Dedifferentiated amniotic fluid mesenchymal stem cell (primary cell): ENCODE data around the gene GP1BB.

Experiments used
- DNase-seq: peaks from one replicate; pipeline ENCODE4 v3.0.0-alpha.2; 2016; ENCODE audit errors: extremely low spot score

Gene GP1BB

DNA sequence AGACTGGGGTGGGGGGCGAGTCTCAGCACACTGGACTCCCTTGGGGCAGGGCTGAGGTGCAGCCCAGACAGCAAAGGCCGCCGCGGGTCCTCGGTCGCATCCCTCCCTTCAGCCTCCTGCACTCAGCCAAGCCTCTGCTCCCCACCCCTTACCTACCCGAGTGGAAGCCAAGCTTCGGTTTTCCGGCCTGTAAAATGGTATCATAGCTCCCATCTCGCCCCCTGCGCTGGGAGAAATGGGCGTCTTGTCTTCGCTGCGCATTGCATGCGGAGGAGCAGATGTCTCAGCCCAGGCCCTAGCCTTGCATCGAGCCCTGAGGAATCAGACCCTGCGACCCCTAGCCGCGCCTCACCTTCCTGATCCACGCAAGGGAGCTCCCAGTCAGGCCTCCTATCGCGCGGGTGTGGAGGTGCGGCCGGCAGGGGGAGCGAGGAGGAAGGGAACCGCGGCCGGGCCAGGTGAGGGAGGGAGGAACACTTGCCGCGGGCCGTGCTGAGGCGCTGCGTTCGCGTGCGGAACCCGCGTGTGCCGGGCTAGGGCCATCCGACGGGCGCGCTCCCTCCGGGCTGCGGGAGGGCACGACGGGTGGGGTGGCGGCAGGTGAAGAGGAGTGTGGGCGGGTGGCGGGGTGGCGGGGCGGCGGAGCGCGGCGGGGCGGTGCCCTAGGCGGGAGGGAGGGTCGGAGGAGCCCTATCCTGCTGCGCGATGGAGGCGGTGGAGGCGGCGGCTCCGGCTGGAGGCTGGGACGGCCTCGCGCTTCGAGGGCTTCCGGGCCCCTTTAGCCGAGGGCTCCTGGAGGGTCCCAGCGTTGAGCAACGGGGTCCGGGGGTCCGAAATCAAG is 33.2 kb downstream of the GP1BB start:
- DNase-seq = no peak

DNA sequence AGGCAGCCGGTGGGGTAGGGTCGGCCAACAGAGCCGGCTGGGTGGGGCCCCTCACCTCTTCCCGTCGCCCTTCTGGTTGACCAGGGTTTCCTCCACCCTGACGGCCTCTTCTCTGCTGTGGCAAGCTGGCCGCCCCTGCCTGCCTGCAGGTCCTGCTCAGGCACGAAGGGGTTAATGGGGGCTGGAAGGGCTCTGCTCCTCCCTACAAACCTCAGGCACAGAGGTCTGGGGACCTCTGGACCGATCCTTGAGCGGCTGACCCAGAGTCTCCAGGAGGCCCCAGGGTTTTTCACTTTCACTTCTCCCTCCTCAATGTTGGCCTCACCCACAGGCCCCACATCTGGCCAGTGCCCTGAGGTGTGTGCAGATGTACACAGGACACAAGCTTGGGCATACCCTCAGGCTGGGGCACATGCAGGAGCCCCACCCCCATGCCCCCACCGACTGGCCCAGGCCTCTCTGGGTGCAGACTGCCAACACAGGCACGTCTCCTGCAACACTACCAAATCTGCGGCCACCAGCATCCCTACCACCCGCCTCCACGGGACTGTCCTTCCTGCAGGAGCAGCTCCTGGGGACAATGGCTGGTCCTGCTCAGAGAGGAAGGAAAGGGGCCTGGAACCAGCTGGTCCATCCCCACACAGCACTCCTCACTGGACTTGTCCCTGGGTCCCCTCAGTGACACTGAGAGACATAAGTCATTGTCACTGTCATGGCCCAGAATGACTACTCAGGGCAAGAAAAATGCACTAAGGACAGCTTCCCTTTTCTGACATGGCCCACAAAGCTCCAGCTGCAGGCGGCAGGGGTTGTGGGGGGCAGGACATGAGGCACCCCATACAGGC is 34.0 kb downstream of the GP1BB start:
- DNase-seq = no peak

DNA sequence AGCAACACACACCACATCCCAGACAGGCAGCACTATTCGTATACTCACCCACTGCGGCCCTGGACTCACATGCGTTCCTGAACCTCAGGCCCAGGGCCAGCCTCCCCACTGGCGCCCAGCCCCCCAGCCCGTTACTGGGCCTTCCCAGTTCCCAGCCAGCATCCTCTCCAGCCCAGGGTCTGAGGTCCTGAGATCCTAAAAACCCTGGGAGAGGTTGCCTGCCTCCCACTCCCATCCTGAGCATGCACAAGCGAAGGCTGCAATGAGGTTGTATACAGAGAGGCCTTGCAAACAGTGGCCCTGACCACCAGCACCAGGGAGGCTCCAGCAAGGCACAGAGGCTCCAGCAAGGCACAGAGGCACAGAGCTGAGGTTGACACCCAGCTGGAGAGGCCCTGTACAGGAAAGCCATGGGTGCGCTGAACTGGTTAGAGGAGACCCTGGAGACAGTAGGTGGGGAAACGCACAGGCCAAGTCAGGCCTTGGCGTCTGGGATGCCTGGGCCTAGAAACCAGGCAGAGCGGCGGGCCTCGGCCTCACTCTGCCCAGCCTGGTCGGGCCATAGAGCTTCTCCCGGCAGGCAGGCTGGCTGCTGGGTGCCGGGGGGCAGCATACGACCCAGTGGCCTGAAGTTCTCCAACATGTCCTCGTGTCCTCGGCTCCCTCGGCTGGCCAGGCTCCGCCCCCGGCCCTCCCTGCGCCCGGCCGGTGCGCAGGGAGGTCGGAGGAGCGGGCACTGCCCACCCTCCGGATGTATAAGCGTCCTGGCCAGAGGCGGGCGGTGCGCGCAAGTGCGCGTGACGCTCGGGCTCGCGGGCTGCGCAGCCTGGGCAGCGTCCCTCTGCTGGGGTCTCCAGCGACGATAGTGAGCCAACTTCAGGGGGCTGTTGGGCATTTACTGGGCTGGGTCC is 34.9 kb downstream of the GP1BB start:
- no peak for DNase-seq

DNA sequence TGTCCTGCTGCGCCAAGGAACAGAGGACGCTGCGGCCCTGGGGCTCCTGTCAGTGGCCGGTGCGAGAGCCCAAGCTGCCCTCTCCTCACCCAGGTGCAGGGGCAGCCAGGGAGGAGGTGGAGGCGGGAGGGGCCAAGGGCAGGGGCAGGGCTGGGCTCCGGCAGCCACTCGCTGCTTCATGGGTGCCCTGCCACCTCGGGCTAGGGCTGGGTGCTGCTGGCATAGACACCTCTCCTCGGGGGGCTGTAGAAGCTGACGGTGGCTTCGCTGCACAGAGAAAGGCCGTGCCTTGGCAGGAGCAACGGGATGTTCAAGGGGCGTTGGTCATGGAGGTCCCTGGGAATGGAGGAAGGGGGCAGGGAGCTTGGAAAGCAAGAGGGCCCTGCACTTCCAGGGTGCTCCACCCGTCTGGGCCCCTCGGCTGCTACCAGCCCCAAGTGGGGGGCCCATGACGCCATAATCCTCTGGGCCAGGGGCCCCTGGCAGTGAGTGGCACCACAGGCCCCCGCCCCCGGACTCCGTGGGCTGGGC is 35.6 kb downstream of the GP1BB start:
- DNase-seq = no peak

DNA sequence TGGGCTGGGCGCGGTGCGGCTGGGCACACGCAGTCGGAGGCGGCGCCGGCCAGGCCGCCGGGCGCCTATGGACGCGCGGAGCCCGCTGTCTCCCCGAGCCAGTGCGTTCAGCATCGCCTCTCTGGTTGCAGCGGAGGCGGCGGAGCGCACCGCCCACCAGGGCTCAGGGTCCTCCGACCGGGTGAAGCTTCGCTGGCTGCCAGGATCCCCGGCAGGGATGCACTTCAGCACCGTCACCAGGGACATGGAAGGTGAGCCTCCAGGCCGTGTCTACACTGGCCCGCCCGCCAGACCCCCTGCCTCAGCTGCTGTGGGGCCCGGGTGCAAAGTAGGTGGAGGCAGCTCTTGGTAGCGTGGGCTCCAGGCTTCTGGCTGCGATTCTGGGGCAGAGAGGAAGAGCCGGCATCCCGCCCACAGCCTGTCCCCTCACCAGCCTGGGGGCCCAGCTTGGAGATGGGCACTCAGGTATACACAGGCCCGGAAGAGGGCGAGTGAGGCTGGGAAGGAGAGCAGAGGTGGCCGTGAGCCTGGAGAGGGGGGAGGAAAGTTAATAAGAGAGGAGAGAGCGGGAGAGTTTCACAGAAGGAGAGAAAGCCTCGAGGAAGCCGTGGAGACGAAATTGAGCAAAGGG is 36.2 kb downstream of the GP1BB start:
- no peak for DNase-seq

DNA sequence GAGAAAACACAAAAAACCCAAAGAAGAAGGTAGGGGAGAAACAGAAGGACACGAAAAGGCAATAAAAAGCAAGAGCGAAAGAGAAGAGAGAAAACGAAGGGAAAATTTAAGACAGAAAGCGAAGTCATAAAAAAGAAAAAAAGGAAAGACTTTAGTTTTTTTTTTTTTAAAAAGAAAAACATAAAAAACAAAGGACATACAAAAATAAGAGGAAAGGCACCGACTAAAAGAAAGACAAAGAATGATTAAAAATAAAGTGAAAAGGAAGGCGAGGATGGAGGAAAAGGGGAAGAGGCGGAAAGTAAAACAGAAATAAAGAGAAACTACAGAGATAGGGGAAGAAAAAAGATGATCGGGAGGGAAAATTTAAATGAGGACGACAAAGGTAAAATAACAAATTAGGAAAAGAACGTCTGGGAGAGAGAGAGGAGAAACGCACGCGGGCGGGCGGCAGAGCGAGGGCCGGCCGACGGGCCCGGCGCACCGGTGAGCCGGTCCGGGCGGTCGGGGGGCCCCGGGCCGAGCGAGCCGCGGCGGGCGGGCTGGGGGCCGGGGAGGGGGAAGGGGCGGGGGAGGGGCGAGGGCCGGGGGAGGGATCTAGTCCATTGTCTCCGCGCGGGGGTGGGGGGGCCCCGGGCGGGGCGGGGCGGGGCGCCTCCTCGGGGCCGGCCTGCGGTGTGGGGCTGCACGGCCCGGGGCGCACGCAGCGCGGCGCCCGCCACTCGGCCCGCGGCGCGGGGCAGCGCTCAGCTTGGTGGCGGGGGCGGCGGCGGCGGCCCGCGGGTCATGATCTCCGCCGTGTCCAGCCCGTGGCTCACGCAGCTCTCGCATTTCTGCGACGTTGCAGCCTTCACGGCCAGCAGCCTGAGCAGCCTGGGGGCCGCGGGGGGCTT is 37.0 kb downstream of the GP1BB start, which contains the start of gene TBX1:
TBX1 (plus strand) TSS at position 721 of the 893 bp plus-strand sequence; CDS start at position 787, 66 bp downstream.
- DNase-seq = no peak

DNA sequence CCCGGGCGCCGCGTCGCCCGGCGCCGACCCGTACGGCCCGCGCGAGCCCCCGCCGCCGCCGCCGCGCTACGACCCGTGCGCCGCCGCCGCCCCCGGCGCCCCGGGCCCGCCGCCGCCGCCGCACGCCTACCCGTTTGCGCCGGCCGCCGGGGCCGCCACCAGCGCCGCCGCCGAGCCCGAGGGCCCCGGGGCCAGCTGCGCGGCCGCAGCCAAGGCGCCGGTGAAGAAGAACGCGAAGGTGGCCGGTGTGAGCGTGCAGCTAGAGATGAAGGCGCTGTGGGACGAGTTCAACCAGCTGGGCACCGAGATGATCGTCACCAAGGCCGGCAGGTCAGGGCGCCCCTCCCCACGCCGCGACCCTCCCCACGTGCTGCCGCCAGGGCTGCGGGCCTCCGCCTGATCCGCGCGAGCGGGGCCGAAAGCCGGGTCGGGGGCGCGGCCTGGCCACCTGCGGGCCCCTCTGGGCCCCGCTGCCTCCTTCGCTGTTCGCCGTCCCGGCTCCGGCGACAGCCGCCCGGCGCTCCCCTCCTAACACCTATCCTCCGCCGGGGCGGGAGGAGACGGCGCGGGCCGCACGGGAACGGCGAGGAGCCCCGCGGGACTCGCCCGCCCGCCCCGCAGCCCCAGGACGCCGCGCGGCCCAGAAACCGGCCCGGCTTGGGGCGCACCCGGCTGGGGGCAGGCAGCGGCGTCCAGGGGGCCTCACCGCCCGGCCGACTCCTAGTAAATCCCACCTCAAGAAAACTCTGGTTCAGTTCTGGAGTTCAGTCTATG is 37.8 kb downstream of the GP1BB start:
- no peak for DNase-seq

DNA sequence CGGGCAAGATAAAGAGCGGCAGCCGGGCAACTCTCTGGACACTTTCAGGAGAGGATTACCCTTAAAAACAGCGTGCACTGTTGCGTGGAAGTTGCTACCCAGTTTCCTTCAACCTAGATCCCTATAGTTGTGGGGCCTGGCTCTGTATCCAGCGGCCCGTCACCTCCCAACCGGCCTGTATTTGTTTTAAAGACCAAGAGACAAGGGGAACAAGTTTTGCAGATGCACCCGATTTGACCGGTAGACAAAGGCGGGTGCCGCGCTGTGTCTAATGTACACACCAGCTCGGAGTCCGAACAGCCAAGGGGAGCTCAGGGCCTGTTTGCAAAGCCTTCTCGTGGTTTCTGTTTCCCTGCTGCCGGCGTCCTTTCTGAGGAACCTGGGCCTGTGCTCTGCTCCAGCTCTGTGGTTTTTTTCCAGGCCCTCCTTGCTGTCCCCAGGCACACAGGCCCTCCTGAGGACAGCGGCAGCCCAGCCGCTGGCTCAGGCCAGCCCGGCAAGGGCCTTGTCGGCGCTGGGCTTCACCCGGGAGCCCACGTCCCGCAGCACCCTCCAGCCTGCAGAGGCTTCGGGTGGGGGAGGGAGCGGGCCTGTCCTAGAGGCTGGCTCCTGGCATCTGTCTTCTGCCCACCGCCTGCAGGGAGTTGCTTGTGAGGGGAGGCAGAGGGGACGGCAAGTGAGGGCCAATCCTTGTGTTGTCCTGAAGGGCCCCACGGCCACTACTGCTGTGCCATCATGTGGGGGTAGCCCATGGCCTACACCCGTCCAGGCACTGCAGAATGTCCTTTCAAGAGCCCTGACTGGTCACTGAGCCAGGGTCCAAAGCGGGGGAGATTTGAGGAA is 38.6 kb downstream of the GP1BB start:
- DNase-seq = no peak

DNA sequence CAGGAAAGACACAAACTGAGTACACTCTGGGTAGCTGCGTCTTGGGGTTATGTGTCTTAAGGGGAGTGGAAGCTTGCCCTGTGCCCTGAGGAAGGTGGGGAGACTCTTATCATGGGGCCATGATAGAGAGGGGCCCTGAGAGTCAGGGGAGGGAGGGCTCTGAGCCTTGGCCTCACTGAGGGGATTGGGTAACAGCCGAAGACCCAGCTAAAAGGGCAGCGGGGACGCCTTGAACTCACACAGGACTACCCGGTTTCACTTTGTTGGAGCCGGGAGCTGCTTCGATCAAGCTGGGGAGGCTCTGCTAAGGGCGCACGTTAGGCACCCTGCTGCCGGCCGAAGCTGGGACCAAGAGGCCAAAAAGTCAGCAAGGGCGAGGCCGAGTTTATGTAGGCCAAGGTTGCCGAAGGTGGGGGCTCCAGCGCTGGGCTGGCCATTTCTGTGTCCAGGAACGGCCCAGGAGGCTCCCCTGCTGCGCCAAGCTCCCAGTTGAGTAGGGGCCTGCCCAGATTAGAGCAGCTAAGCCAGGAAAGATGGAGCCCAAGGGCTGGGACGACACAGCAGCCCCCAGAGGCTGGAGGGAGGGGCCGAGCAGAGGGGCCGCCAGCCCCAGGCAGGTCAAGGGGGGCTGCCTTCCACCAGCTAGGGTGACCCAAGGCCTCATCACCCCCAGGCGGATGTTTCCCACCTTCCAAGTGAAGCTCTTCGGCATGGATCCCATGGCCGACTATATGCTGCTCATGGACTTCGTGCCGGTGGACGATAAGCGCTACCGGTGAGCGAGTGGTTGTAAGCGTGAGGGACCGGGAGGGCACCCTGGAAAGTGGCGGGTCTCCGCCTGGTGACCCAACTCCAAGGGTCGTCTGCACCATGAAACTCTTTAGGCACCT is 39.5 kb downstream of the GP1BB start:
- no peak for DNase-seq

DNA sequence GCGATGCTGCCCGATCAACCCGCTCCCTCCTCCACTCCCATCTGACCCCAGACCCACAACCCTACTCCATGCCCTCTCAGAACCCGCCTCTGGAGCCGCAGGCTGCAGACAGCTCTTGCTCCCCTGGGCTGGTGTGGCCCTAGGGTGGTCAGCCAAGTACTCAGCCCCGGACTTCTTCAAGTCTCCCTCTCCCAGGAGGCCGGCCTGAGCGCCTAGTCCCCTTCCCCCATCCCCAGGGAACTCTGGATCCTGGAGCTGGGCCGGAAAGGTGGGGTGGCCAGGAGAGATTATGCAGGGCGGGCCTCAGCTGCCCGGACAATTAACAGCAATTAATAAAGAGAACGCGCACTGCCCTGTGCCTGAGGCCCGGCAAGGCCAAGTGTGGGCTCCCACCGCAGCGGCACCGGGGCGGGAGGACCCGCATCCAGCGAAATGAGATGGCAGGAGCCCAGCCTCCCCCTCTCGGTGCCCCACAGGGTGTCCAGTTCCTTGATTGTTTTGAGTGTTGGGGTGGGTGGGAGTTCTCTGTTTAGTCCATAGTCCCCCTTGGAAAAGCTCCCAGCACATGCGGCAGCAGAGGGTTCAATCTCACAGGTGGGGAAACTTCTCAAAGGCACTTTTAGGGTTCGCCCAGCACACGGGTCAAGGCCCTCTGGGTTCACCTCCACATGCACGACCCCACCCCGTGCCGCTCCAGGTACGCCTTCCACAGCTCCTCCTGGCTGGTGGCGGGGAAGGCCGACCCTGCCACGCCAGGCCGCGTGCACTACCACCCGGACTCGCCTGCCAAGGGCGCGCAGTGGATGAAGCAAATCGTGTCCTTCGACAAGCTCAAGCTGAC is 40.3 kb downstream of the GP1BB start:
- DNase-seq = no peak

DNA sequence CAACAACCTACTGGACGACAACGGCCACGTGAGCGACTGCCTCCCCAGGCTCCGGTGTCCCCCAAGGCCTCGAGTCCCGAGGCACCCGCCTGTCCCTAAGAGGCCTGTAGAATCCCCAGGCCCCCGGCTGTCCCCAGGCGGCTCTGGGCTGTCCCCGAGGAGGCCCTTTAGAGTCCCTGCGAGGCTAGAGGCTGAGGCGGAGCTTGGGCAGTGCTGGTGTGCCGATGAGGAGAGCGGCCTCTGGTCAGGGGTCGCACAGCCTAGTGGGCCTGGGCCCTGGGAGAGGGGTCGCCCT is 40.9 kb downstream of the GP1BB start:
- no peak for DNase-seq

DNA sequence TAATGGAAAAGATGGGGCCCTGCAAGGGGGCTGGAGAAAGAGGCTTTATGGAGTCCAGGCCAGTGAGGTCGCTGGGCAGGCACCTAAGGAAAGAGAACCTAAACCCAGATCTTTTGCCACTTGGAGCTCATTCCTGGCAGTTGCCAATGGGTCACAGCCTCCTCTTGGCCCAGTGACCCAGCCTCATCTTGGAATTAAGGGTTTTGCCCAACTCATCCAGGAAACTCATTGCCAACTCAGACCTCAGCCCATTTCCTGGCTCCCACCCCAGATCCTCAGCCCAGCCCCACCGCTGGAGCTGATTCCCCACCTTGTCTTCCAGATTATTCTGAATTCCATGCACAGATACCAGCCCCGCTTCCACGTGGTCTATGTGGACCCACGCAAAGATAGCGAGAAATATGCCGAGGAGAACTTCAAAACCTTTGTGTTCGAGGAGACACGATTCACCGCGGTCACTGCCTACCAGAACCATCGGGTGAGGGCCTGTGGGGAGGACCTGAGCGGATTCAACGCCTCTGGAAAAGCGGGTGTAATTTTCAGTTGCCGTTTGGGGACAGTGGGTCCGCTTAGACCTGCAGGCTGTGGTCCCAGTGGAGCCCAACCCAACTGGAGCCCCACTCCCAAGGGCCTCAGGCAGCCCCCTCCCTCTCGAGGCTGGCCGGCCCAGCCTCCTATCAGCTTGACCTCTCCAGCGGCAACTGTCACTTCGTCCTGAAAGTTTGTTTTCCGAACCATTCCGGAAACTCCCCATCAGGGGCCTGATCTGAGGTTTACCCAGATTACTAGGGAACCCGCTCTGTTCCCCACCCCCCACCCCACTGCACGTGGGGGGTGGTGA is 41.5 kb downstream of the GP1BB start:
- DNase-seq = no peak

DNA sequence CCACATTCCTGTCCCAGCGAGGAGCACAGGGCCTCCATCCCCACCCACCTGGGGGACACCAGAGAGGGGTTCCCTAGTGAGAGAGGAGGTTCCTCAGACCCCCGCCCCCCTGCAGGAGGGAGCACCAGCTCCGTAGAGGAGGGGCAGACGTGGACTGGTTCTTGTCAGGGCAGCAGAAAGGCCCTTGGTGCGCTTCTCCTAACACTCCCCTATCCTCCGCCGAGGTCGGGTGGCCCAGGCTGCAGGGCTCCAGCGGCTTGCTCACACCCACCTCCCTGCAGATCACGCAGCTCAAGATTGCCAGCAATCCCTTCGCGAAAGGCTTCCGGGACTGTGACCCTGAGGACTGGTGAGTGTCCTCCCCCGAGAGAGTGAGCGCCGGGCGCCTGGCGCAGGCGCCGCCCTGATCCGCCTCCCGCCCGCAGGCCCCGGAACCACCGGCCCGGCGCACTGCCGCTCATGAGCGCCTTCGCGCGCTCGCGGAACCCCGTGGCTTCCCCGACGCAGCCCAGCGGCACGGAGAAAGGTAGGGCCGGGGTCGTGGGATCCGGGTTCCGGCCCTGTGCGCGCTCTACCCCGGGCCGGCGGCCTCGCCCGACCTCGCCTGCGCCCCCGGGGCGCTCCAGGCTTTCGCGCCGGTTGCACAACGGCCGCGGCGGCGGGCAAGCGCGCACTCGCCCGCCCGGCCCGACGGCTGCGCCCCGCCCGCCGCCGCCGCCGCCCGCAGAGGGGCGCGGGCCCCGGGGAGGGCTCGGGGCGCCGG is 42.3 kb downstream of the GP1BB start:
- DNase-seq = no peak

DNA sequence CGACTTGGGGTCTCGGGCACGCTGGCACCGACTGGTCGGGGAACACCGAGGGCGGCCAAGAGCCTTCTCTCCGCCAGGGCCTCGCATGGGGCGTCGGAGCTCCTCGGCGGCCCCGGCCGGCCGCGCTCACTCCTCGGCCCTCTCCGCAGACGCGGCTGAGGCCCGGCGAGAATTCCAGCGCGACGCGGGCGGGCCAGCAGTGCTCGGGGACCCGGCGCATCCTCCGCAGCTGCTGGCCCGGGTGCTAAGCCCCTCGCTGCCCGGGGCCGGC is 42.8 kb downstream of the GP1BB start:
- DNase-seq = no peak
